ES-I3 (cell line): ENCODE data around the gene ANAPC2.

Experiments
- H3K36me3 ChIP-seq: 2 replicates; pipeline ENCODE4 v1.6.1; 2013; ENCODE audit warnings: mild to moderate bottlenecking, low read length, control low read depth, moderate library complexity; ENCODE audit not compliant: insufficient read depth
- H3K4me1 ChIP-seq: 2 replicates; pipeline ENCODE4 v1.6.1; 2013; ENCODE audit warnings: mild to moderate bottlenecking, control low read depth, low read length; ENCODE audit not compliant: insufficient read depth
- H3K9ac ChIP-seq: 2 replicates; pipeline ENCODE4 v1.6.1; 2013; ENCODE audit warnings: low read depth, mild to moderate bottlenecking, low read length, moderate library complexity
- H3K9me3 ChIP-seq: 2 replicates; pipeline ENCODE4 v1.6.1; 2013; ENCODE audit warnings: mild to moderate bottlenecking, low read length, moderate library complexity; ENCODE audit not compliant: control insufficient read depth, insufficient read depth

Gene ANAPC2

DNA sequence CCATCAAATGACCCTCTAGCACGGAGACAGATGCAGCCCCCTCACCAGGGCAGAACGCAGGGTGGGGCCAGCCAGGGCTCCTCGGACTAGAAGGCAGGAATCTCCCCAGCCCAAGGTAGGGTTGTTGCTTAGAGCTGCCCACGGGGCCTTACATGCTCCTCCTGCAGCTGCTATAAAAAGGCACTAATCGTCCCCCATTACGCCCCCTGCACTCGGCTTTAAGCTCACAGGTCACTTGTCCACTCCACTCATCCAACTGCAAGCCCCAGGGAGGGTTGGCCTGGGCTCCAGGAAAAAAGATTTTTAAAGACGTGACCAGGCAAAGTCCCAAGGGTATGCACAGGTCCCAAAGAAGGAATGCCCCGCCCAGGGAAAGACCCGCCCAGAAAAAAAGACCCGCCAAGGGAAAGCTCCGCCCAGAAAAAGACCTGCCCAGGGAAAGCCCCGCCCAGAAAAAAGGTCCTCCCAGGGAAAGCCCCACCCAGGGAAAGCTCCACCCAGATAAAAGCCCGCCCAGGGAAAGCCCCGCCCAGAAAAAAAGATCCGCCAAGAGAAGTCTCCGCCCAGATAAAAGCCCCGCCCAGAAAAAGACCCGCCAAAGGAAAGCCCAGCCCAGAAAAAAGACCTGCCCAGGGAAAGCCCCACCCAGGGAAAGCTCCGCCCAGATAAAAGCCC is 38.3 kb downstream of the ANAPC2 start:
- peak overlapping the region; percentile 38; the same call in 1 of the 2 replicates for H3K9ac ChIP-seq
- no peaks in the 10 kb centered on the region for H3K9me3 ChIP-seq
- no peaks in the 10 kb centered on the region for H3K36me3 ChIP-seq
- peaks cover 5% of the 10 kb centered on the region; the same call in 1 of the 2 replicates for H3K4me1 ChIP-seq

- H3K9ac ChIP-seq: no peak overlapping the region
- no peaks in the 10 kb centered on the region for H3K9me3 ChIP-seq
- no peaks in the 10 kb centered on the region for H3K36me3 ChIP-seq
- peaks cover 5% of the 10 kb centered on the region; the same call in 1 of the 2 replicates for H3K4me1 ChIP-seq
Observed at GRCh38 chr9:137149363-137149762, 39.0 kb downstream of the ANAPC2 start.

DNA sequence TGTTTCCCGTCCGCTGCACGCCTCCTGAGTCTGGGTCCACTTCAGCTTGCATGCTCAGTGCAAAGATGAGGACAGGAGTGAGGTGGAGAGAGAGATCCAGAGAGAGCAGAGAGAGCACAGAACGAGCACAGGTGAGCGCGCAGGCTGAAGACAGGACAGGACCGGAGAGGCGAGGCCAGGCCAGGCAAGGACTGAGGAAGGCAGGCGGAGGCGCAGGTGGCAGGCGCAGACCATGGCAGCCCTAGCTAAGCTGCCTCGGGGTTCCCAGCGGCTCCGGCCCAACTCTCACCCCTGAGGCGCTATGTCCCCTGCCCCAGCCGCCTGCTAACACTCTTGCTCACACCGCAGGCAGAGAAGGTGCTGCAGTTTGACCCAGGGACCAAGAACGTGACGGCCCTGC is 39.7 kb downstream of the ANAPC2 start:
- Histone ChIP-seq H3K9me3 (no peaks in the 10 kb centered on the region), H3K9ac (no peak overlapping the region), H3K4me1 (peaks cover 5% of the 10 kb centered on the region; the same call in 1 of the 2 replicates), H3K36me3 (no peaks in the 10 kb centered on the region)

- Histone ChIP-seq H3K9me3 (no peaks in the 10 kb centered on the region), H3K9ac (no peak overlapping the region), H3K4me1 (peaks cover 5% of the 10 kb centered on the region; the same call in 1 of the 2 replicates), H3K36me3 (no peaks in the 10 kb centered on the region)
Observed at GRCh38 chr9:137148242-137148641, 40.1 kb downstream of the ANAPC2 start.

GRCh38 chr9:137147793-137148160 is 40.6 kb downstream of the ANAPC2 start:
- no peak overlapping the region for H3K9ac ChIP-seq
- no peaks in the 10 kb centered on the region for H3K36me3 ChIP-seq
- no peaks in the 10 kb centered on the region for H3K9me3 ChIP-seq
- peaks cover 5% of the 10 kb centered on the region; the same call in 1 of the 2 replicates for H3K4me1 ChIP-seq

- H3K9me3 ChIP-seq: no peaks in the 10 kb centered on the region
- H3K4me1 ChIP-seq: peaks cover 5% of the 10 kb centered on the region; the same call in 1 of the 2 replicates
- H3K9ac ChIP-seq: no peak overlapping the region
- H3K36me3 ChIP-seq: no peaks in the 10 kb centered on the region
Observed at GRCh38 chr9:137147091-137147792, 41.1 kb downstream of the ANAPC2 start.

- H3K36me3 ChIP-seq: no peaks in the 10 kb centered on the region
- H3K9me3 ChIP-seq: no peaks in the 10 kb centered on the region
- peaks cover 5% of the 10 kb centered on the region; the same call in 1 of the 2 replicates for H3K4me1 ChIP-seq
- H3K9ac ChIP-seq: no peak overlapping the region
Observed at GRCh38 chr9:137146527-137146918, 41.8 kb downstream of the ANAPC2 start.

- no peaks in the 10 kb centered on the region for H3K9me3 ChIP-seq
- no peak overlapping the region for H3K9ac ChIP-seq
- no peaks in the 10 kb centered on the region for H3K36me3 ChIP-seq
- H3K4me1 ChIP-seq: peaks cover 5% of the 10 kb centered on the region; the same call in 1 of the 2 replicates
Observed at GRCh38 chr9:137145731-137146526, 42.4 kb downstream of the ANAPC2 start.

DNA sequence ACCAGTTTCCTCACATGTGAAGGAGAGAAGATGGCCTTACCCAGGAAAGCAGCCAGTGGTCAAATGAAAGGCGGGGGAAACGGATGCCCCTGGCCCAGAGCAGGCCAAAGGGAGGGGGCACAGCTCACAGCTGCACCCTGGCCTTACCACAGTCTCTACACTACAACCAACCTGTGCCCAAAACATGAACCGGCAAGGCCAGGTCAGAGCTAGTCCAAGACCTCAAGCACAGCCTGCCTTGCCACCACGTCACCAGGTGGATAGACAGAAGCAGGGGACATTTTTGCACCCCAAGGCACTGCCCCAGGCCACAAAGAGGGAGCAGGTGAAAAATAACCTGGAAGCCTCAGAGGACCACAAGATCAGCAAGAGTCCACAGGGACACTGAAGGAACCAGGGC is 44.9 kb downstream of the ANAPC2 start:
- H3K36me3 ChIP-seq: no peaks in the 10 kb centered on the region
- no peaks in the 10 kb centered on the region for H3K9me3 ChIP-seq
- H3K9ac ChIP-seq: no peak overlapping the region
- H3K4me1 ChIP-seq: no peaks in the 10 kb centered on the region; the same call in 1 of the 2 replicates

DNA sequence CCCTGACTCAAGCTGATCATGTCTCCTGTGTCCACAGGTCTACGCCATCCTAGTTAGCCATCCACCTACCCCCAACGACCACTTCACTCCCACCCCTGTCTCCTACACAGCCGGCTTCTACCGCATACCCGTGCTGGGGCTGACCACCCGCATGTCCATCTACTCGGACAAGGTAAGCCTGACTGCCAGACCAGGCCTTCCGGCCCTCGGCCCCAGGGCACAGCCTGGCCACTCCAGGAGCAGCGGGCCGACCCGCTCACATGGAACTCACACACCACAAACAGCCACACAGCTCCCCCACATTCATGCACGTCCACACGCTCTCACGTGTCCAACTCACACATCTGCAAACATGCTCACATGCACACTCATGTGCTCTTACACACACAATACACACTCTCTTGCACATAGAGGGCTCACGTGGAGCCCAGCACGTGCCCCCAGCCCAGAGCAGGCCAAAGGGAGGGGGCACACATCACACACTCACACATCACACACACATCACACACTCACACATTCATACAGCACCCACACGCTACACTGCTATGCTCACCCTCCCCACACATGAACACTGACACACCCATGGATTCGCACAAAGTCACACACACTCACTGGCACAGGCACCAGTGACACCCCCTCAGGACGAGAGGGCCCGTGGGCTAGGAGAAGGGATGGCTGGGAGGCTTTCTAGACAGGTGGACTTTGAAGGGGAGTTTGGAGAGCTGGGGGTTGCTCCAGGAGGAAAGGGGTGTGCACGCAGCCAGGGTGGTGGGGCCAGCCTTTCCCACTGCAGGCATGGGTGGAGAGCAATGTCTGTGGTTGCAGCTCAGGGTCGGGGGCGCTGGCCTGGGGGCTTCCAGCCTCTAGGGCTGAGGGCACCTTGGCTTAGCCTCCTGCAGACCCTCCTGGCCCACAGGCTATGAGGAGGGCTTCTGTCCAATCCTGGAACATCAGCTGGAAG is 46.1 kb downstream of the ANAPC2 start:
- Histone ChIP-seq H3K9me3 (no peaks in the 10 kb centered on the region), H3K36me3 (no peaks in the 10 kb centered on the region), H3K4me1 (no peaks in the 10 kb centered on the region; the same call in 1 of the 2 replicates), H3K9ac (no peak overlapping the region)

DNA sequence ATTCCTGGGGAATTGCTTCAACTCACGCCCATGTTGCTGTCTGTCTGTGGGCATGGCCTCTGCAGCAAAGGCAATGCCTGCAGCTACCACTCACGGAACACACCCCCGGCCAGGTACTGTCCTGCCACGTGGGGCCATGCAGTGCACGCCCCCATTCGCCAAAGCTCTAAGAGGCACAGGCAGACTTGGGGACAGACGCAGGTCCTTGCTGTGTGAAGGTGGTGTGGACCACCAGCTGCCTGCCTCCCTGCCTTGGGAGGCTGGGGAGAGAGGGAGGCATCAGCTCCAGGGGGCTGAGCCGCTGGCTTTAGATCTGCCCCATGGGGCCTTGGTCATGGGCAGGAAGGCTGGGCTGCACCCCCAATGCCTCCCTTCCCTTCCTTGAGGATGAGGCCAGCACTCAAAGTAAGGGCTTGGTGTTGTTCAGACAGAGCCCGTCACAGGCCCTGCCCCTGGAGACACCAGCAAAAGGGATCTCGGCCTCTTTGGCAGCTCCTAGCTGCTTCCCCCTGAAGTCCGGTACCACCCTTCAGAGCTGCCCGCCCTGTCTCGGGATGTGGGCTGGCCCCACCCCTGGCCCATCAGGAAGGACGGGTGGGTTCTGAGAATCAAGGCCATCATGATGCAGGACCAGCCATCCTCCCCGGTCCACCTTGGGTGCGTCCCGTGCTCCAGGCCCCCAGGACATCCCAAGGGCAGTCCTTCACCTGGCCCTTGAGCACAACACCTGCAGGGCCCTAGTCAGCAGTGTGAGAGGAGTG is 47.1 kb downstream of the ANAPC2 start:
- Histone ChIP-seq H3K9me3 (no peaks in the 10 kb centered on the region), H3K4me1 (no peaks in the 10 kb centered on the region; the same call in 1 of the 2 replicates), H3K36me3 (no peaks in the 10 kb centered on the region), H3K9ac (no peak overlapping the region)

GRCh38 chr9:137140151-137141012 is 48.0 kb downstream of the ANAPC2 start:
- Histone ChIP-seq H3K9me3 (no peaks in the 10 kb centered on the region), H3K9ac (no peak overlapping the region)

More at GRCh38 chr9:137140151-137141012, 48.0 kb downstream of the ANAPC2 start:
- Histone ChIP-seq H3K4me1 (no peaks in the 10 kb centered on the region; the same call in 1 of the 2 replicates), H3K36me3 (no peaks in the 10 kb centered on the region)
